GM12892 (cell line): ENCODE data around the gene CACNA2D2.

Experiments
- DNase-seq: peaks from one replicate; pipeline ENCODE4 v3.0.0; 2011; ENCODE audit not compliant: insufficient read length
- FAIRE-seq: peaks from 2 replicates; lab custom pipeline; 2011; peaks lifted over from hg19 to GRCh38; lab: Jason Lieb, UNC
- POLR2A ChIP-seq: IDR thresholded peaks from 2 replicates; pipeline ENCODE4 v1.6.1; 2011; ENCODE audit warnings: low read depth, low read length, control low read depth
- POLR2AphosphoS5 ChIP-seq: IDR thresholded peaks from 2 replicates; pipeline ENCODE4 v1.6.1; 2011; ENCODE audit warnings: low read depth, low read length, control low read depth
- TAF1 ChIP-seq: IDR thresholded peaks from 2 replicates; pipeline ENCODE4 v1.6.1; 2011; ENCODE audit warnings: low read depth, mild to moderate bottlenecking, control low read depth, low read length, borderline replicate concordance

CACNA2D2 gene

GRCh38 chr3:50430950-50431435, 72.4 kb downstream of the CACNA2D2 start:
- no peak for FAIRE-seq
- no peak for TF ChIP-seq POLR2AphosphoS5
- TF ChIP-seq POLR2A: no peak
- TF ChIP-seq TAF1: no peak
- no peak for DNase-seq

- no peak for FAIRE-seq
- TF ChIP-seq POLR2A (no peak), TAF1 (no peak), POLR2AphosphoS5 (no peak)
- no peak for DNase-seq
Measured at GRCh38 chr3:50430191-50430590, 73.2 kb downstream of the CACNA2D2 start.

GRCh38 chr3:50428007-50428633, 75.3 kb downstream of the CACNA2D2 start:
- TF ChIP-seq TAF1 (no peak), POLR2A (no peak), POLR2AphosphoS5 (no peak)
- FAIRE-seq: no peak
- no peak for DNase-seq

- TF ChIP-seq TAF1: no peak
- TF ChIP-seq POLR2A: no peak
- FAIRE-seq (no peak), DNase-seq (no peak)
Measured at GRCh38 chr3:50427217-50427616, 76.2 kb downstream of the CACNA2D2 start.

GRCh38 chr3:50425911-50426310, 77.5 kb downstream of the CACNA2D2 start:
- FAIRE-seq (no peak), DNase-seq (no peak)
- no peak for TF ChIP-seq TAF1
- no peak for TF ChIP-seq POLR2AphosphoS5
- TF ChIP-seq POLR2A: no peak

GRCh38 chr3:50423543-50423942, 79.9 kb downstream of the CACNA2D2 start:
- TF ChIP-seq POLR2A: no peak
- DNase-seq: no peak
- FAIRE-seq: no peak

- TF ChIP-seq POLR2A: no peak
- TF ChIP-seq POLR2AphosphoS5: no peak
- TF ChIP-seq TAF1: no peak
- DNase-seq (no peak), FAIRE-seq (no peak)
Measured at GRCh38 chr3:50422153-50422552, 81.3 kb downstream of the CACNA2D2 start.

- TF ChIP-seq TAF1 (no peak), POLR2A (no peak), POLR2AphosphoS5 (no peak)
- no peak for DNase-seq
- no peak for FAIRE-seq
Measured at GRCh38 chr3:50419595-50420370, 83.7 kb downstream of the CACNA2D2 start.

- FAIRE-seq (no peak), DNase-seq (no peak)
- TF ChIP-seq POLR2AphosphoS5 (no peak), POLR2A (no peak), TAF1 (no peak)
Measured at GRCh38 chr3:50418850-50419249, 84.6 kb downstream of the CACNA2D2 start.

GRCh38 chr3:50417637-50418033, 85.8 kb downstream of the CACNA2D2 start:
- DNase-seq (no peak), FAIRE-seq (no peak)
- TF ChIP-seq TAF1 (no peak), POLR2AphosphoS5 (no peak), POLR2A (no peak)

- no peak for FAIRE-seq
- DNase-seq: no peak
- TF ChIP-seq POLR2A (no peak), TAF1 (no peak), POLR2AphosphoS5 (no peak)
Measured at GRCh38 chr3:50416736-50417636, 86.4 kb downstream of the CACNA2D2 start.
